DOHH2 (cell line): ENCODE data around the gene ANKS1B.

Source experiments
- H3F3A ChIP-seq: fragments of 200-600 bp; sonication (generic), shearing (Covaris generic); 2 replicates; pipeline ENCODE4 v1.6.0; 2016; ENCODE audit warnings: antibody characterized with exemption, mild to moderate bottlenecking; ENCODE audit not compliant: control insufficient read depth, insufficient read depth
- H3K27ac ChIP-seq: fragments of 200-600 bp; sonication (generic); 2 replicates; pipeline ENCODE4 v1.5.1; 2014; ENCODE audit warnings: low read depth, mild to moderate bottlenecking, low read length, moderate library complexity
- H3K27me3 ChIP-seq: fragments of 200-600 bp; sonication (generic); 2 replicates; pipeline ENCODE4 v1.6.1; 2014; ENCODE audit warnings: mild to moderate bottlenecking, low read length, mixed read lengths; ENCODE audit not compliant: control insufficient read depth
- H3K36me3 ChIP-seq: fragments of 200-600 bp; sonication (generic); 2 replicates; pipeline ENCODE4 v1.6.1; 2014; ENCODE audit warnings: mild to moderate bottlenecking, low read length, moderate library complexity, mixed read lengths; ENCODE audit not compliant: control insufficient read depth
- H3K4me1 ChIP-seq: fragments of 200-600 bp; sonication (generic); 2 replicates; pipeline ENCODE4 v1.6.1; 2014; ENCODE audit warnings: mild to moderate bottlenecking, low read length, mixed read lengths; ENCODE audit not compliant: control insufficient read depth
- H3K4me2 ChIP-seq: fragments of 200-600 bp; sonication (generic); 2 replicates; pipeline ENCODE4 v1.6.0; 2014; ENCODE audit warnings: mild to moderate bottlenecking, low read length, moderate library complexity
- H3K4me3 ChIP-seq: fragments of 200-600 bp; sonication (generic); 2 replicates; pipeline ENCODE4 v1.5.1; 2014; ENCODE audit warnings: mild to moderate bottlenecking, low read length, mixed read lengths
- H3K79me2 ChIP-seq: fragments of 200-600 bp; sonication (generic); 2 replicates; pipeline ENCODE4 v1.6.1; 2014; ENCODE audit warnings: mild to moderate bottlenecking, low read length, mixed read lengths; ENCODE audit not compliant: control insufficient read depth
- H3K9me2 ChIP-seq: fragments of 200-600 bp; sonication (generic); replicated peaks from 2 replicates; pipeline ENCODE4 v1.6.1; 2014; ENCODE audit warnings: mild to moderate bottlenecking, low read length, mixed read lengths; ENCODE audit not compliant: control insufficient read depth
- H3K9me3 ChIP-seq: fragments of 200-600 bp; sonication (generic); 2 replicates; pipeline ENCODE4 v1.6.1; 2014; ENCODE audit warnings: antibody characterized with exemption, low read length, mixed read lengths; ENCODE audit not compliant: control insufficient read depth, insufficient read depth
- H4K20me1 ChIP-seq: fragments of 200-600 bp; sonication (generic); 2 replicates; pipeline ENCODE4 v1.6.0; 2014; ENCODE audit warnings: low read depth, mild to moderate bottlenecking, antibody characterized with exemption, low read length, moderate library complexity; ENCODE audit not compliant: control insufficient read depth, insufficient read depth
- EZH2phosphoT487 ChIP-seq: fragments of 200-600 bp; sonication (generic); IDR thresholded peaks from 2 replicates; pipeline ENCODE4 v1.6.1; 2017; ENCODE audit warnings: borderline replicate concordance, mild to moderate bottlenecking, antibody characterized with exemption, low read length, moderate library complexity, mixed read lengths
- TF ChIP-seq, protein P1 (sequence below): fragments of 200-600 bp; sonication (generic); IDR thresholded peaks from one replicate; pipeline ENCODE4 v1.5.1; 2014; ENCODE audit warnings: antibody characterized with exemption, mild to moderate bottlenecking, low read depth, low read length; ENCODE audit not compliant: poor library complexity, severe bottlenecking

ANKS1B gene

GRCh38 chr12:98868538-98868937 lies 1116.2 kb downstream of the ANKS1B start:
- H3K79me2 ChIP-seq = no peaks in the 10 kb centered on the region
- no peak overlapping the region for H3K27ac ChIP-seq
- no peaks in the 10 kb centered on the region for H3F3A ChIP-seq
- no peaks in the 10 kb centered on the region for H3K4me1 ChIP-seq
- no peak overlapping the region for H3K4me2 ChIP-seq
- TF ChIP-seq, protein P1, sequence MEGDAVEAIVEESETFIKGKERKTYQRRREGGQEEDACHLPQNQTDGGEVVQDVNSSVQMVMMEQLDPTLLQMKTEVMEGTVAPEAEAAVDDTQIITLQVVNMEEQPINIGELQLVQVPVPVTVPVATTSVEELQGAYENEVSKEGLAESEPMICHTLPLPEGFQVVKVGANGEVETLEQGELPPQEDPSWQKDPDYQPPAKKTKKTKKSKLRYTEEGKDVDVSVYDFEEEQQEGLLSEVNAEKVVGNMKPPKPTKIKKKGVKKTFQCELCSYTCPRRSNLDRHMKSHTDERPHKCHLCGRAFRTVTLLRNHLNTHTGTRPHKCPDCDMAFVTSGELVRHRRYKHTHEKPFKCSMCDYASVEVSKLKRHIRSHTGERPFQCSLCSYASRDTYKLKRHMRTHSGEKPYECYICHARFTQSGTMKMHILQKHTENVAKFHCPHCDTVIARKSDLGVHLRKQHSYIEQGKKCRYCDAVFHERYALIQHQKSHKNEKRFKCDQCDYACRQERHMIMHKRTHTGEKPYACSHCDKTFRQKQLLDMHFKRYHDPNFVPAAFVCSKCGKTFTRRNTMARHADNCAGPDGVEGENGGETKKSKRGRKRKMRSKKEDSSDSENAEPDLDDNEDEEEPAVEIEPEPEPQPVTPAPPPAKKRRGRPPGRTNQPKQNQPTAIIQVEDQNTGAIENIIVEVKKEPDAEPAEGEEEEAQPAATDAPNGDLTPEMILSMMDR = no peak
- no peak for TF ChIP-seq EZH2phosphoT487
- no peak overlapping the region for H3K4me3 ChIP-seq
- no peaks in the 10 kb centered on the region for H3K9me2 ChIP-seq
- peaks cover 6% of the 10 kb centered on the region; the same call in 1 of the 2 replicates for H3K27me3 ChIP-seq
- no peaks in the 10 kb centered on the region for H4K20me1 ChIP-seq
- no peaks in the 10 kb centered on the region for H3K36me3 ChIP-seq
- no peaks in the 10 kb centered on the region for H3K9me3 ChIP-seq

GRCh38 chr12:98868076-98868475 lies 1116.7 kb downstream of the ANKS1B start:
- H3K27ac ChIP-seq = no peak overlapping the region
- TF ChIP-seq, protein P1 = no peak
- TF ChIP-seq EZH2phosphoT487 = no peak
- H3F3A ChIP-seq = no peaks in the 10 kb centered on the region
- no peaks in the 10 kb centered on the region for H3K79me2 ChIP-seq
- H3K27me3 ChIP-seq = peaks cover 6% of the 10 kb centered on the region; the same call in 1 of the 2 replicates
- no peaks in the 10 kb centered on the region for H4K20me1 ChIP-seq
- H3K4me3 ChIP-seq = no peak overlapping the region
- H3K36me3 ChIP-seq = no peaks in the 10 kb centered on the region
- H3K9me2 ChIP-seq = no peaks in the 10 kb centered on the region
- no peaks in the 10 kb centered on the region for H3K4me1 ChIP-seq
- H3K9me3 ChIP-seq = no peaks in the 10 kb centered on the region
- no peak overlapping the region for H3K4me2 ChIP-seq

GRCh38 chr12:98864363-98864762 lies 1120.4 kb downstream of the ANKS1B start:
- Histone ChIP-seq H3K4me2 (no peak overlapping the region), H3K79me2 (no peaks in the 10 kb centered on the region), H3K4me3 (no peak overlapping the region), H3K27me3 (peaks cover 3% of the 10 kb centered on the region; the same call in 1 of the 2 replicates), H4K20me1 (no peaks in the 10 kb centered on the region), H3K9me2 (no peaks in the 10 kb centered on the region), H3K9me3 (no peaks in the 10 kb centered on the region), H3K27ac (no peak overlapping the region), H3K36me3 (no peaks in the 10 kb centered on the region), H3K4me1 (no peaks in the 10 kb centered on the region), H3F3A (no peaks in the 10 kb centered on the region)
- TF ChIP-seq, protein P1 = no peak
- TF ChIP-seq EZH2phosphoT487 = no peak

DNA sequence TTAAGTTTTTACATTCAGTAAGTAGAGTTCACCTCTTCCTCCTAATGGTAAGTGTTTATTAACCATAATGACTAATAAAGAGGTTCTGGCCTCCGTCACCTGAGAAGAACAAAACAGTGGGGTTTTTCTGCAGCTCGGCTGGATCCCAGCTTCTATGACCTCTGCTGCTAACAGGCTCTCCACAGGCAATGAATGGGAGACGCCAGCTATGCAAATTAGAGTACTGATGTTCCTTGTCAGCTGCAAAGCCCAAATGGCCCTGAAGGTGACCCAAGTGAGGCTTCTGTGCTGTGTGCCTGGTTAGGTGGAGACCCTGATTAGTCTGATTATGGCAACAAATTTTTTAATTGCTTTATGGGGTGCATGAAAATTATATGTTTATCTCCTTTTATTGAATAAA lies 1121.6 kb downstream of the ANKS1B start:
- no peak overlapping the region for H3K4me3 ChIP-seq
- H3K9me3 ChIP-seq = no peaks in the 10 kb centered on the region
- H3K79me2 ChIP-seq = no peaks in the 10 kb centered on the region
- no peak overlapping the region for H3K27ac ChIP-seq
- H3K36me3 ChIP-seq = no peaks in the 10 kb centered on the region
- H3K4me1 ChIP-seq = no peaks in the 10 kb centered on the region
- H3K4me2 ChIP-seq = no peak overlapping the region
- no peak for TF ChIP-seq EZH2phosphoT487
- TF ChIP-seq, protein P1 = no peak
- H3F3A ChIP-seq = no peaks in the 10 kb centered on the region
- H3K9me2 ChIP-seq = no peaks in the 10 kb centered on the region
- no peaks in the 10 kb centered on the region for H4K20me1 ChIP-seq
- peaks cover 5% of the 10 kb centered on the region for H3K27me3 ChIP-seq
